B cell (primary cell): ENCODE measurements around the gene TRIM65. TPM values are rescaled to one million over a fixed set of nuclear protein-coding genes. Genes with fewer than 3 reads are reported as not detected.

Experiments
- ATAC-seq: fragments of 200-7000 bp; cut with Tn5 transposase; one replicate; pipeline ENCODE4 v1.10.0; 2021; ENCODE audit warnings: low read depth, mild to moderate bottlenecking, moderate number of reproducible peaks, moderate library complexity
- CTCF ChIA-PET: fragments of 350-600 bp; sonication (Branson Sonifier 250); formaldehyde crosslinking; loops from one replicate; lab custom pipeline; 2021; ENCODE audit warnings: antibody characterized with exemption, inconsistent platforms; lab: Charles Lee
- POLR2A ChIA-PET: fragments of 350-600 bp; sonication (Branson Sonifier 250); formaldehyde crosslinking; loops from one replicate; lab custom pipeline; 2021; ENCODE audit warnings: antibody characterized with exemption; lab: Charles Lee
- DNase-seq: peaks from one replicate; pipeline ENCODE4 v3.0.0; 2013
- H2AFZ ChIP-seq: 2 replicates; pipeline ENCODE4 v1.6.1; 2012; ENCODE audit warnings: mild to moderate bottlenecking, low read depth, low read length; ENCODE audit not compliant: insufficient read depth, poor library complexity, severe bottlenecking
- H3K27ac ChIP-seq, 2 donors: 1 replicate in 1 of 2; 2 replicates in 1 of 2; pipeline ENCODE4 v1.5.1; 2012 to 2013; ENCODE audit warnings: low read length in 2 of 2, mild to moderate bottlenecking in 2 of 2, moderate library complexity in 1 of 2
- H3K27me3 ChIP-seq, 4 experiments: fragments of 200-600 bp in 1 of 4; sonication (generic) in 1 of 4; replicated peaks in 1 of 4; 1 replicate in 2 of 4; 2 replicates in 2 of 4; pipeline versions ENCODE4 v1.6.1 to v1.7.0; 2013 to 2016; ENCODE audit warnings: low read length in 3 of 4, mild to moderate bottlenecking in 2 of 4, mixed read lengths in 1 of 4, moderate library complexity in 1 of 4; ENCODE audit not compliant: insufficient read depth in 4 of 4, control insufficient read depth in 3 of 4; ENCODE audit errors: control extremely low read depth in 1 of 4
- H3K36me3 ChIP-seq, 2 experiments: replicated peaks in 1 of 2; 1 replicate in 1 of 2; 2 replicates in 1 of 2; pipeline versions ENCODE4 v1.6.1 to v1.7.1; 2013; ENCODE audit warnings: low read length in 1 of 2; ENCODE audit not compliant: insufficient read depth in 2 of 2, control insufficient read depth in 1 of 2; ENCODE audit errors: control extremely low read depth in 1 of 2, extremely low read depth in 1 of 2
- H3K4me1 ChIP-seq, 2 donors: fragments of 200-600 bp in 1 of 2; sonication (generic) in 1 of 2; 1 replicate in 1 of 2; 2 replicates in 1 of 2; pipeline versions ENCODE4 v1.5.1 to v1.6.1; 2013 to 2017; ENCODE audit warnings: low read length in 2 of 2; ENCODE audit not compliant: control insufficient read depth in 2 of 2, insufficient read depth in 2 of 2
- H3K4me2 ChIP-seq: replicated peaks from 2 replicates; pipeline ENCODE3; 2012; ENCODE audit warnings: mild to moderate bottlenecking, low read depth, low read length; ENCODE audit not compliant: poor library complexity, severe bottlenecking
- H3K4me3 ChIP-seq, 5 experiments: fragments of 200-600 bp in 1 of 5; sonication (generic) in 1 of 5; 1 replicate in 3 of 5; 2 replicates in 2 of 5; pipeline versions ENCODE4 v1.5.1 to v1.7.0; 2011 to 2016; ENCODE audit warnings: low read length in 4 of 5, mild to moderate bottlenecking in 4 of 5, low read depth in 2 of 5, control low read depth in 1 of 5, moderate library complexity in 1 of 5; ENCODE audit not compliant: insufficient read depth in 1 of 5; ENCODE audit errors: control extremely low read depth in 1 of 5, extremely low read depth in 1 of 5
- H3K79me2 ChIP-seq: fragments of 200-600 bp; sonication (generic); one replicate; pipeline ENCODE4 v1.6.0; 2016; ENCODE audit warnings: low read length; ENCODE audit not compliant: control insufficient read depth, insufficient read depth
- H3K9ac ChIP-seq: fragments of 200-600 bp; sonication (generic); 2 replicates; pipeline ENCODE4 v1.6.1; 2017; ENCODE audit warnings: mild to moderate bottlenecking, low read length, moderate library complexity
- H3K9me3 ChIP-seq, 3 donors: one replicate each; pipeline versions ENCODE4 v1.6.1 to v1.7.1; 2013; ENCODE audit warnings: low read length in 2 of 3; ENCODE audit not compliant: control insufficient read depth in 2 of 3, insufficient read depth in 1 of 3; ENCODE audit errors: control extremely low read depth in 1 of 3
- H4K20me1 ChIP-seq: 2 replicates; pipeline ENCODE4 v1.6.0; 2012; ENCODE audit warnings: mild to moderate bottlenecking, low read length; ENCODE audit not compliant: insufficient read depth, control insufficient read depth, poor library complexity, severe bottlenecking
- H3K27ac Mint-ChIP-seq: one replicate; pipeline ENCODE4 v1.8.0; 2021; ENCODE audit warnings: mixed read lengths
- H3K27me3 Mint-ChIP-seq: one replicate; pipeline ENCODE4 v1.8.0; 2021; ENCODE audit warnings: mixed read lengths
- H3K4me1 Mint-ChIP-seq: one replicate; pipeline ENCODE4 v1.8.0; 2021; ENCODE audit warnings: mixed read lengths
- H3K4me3 Mint-ChIP-seq: one replicate; pipeline ENCODE4 v1.8.0; 2021; ENCODE audit warnings: mixed read lengths
- H3K9me3 Mint-ChIP-seq: one replicate; pipeline ENCODE4 v1.8.0; 2022; ENCODE audit warnings: mixed read lengths; ENCODE audit not compliant: insufficient read depth
- EZH2 ChIP-seq: IDR thresholded peaks from 2 replicates; pipeline ENCODE4 v1.6.1; 2012; ENCODE audit warnings: borderline replicate concordance, low read depth, mild to moderate bottlenecking, moderate library complexity, low read length; ENCODE audit not compliant: insufficient read depth, poor library complexity, severe bottlenecking
- WGBS: methylation state at CpG from one replicate; pipeline ENCODE4 v1.1.5; 2013; ENCODE audit warnings: missing lambda C conversion rate; ENCODE audit not compliant: insufficient coverage; 5-methylcytosine and 5-hydroxymethylcytosine counted together
- intact Hi-C: fragments of 100-400 bp; cut with micrococcal nuclease; formaldehyde crosslinking; loops from one replicate; pipeline ENCODE4 v1.10.0; 2022
- polyA plus RNA-seq: library from polyadenylated mRNA; depleted of rRNA; stranded (reverse); fragments of >200 nt; gene quantifications from 2 replicates; pipeline ENCODE4 v1.2.3, GENCODE V29; 2012
- total RNA-seq, 2 donors: library from RNA; stranded (reverse); fragments of 120-200 nt in 1 of 2; gene quantifications; 1 replicate in 1 of 2; 2 replicates in 1 of 2; pipeline versions ENCODE4 v1.2.3 to v1.2.4, GENCODE V29; 2013 to 2022
- TF ChIP-seq, protein P1 (sequence below): fragments of 200-600 bp; IDR thresholded peaks from one replicate; pipeline ENCODE4 v1.8.0; 2022; ENCODE audit warnings: antibody characterized with exemption, mild to moderate bottlenecking

Gene TRIM65
- total and polyA plus RNA-seq, 2 donors (not counting 1 experiment from before 2014, with no cell fraction given), result 16.8 to 40.7 TPM

DNA sequence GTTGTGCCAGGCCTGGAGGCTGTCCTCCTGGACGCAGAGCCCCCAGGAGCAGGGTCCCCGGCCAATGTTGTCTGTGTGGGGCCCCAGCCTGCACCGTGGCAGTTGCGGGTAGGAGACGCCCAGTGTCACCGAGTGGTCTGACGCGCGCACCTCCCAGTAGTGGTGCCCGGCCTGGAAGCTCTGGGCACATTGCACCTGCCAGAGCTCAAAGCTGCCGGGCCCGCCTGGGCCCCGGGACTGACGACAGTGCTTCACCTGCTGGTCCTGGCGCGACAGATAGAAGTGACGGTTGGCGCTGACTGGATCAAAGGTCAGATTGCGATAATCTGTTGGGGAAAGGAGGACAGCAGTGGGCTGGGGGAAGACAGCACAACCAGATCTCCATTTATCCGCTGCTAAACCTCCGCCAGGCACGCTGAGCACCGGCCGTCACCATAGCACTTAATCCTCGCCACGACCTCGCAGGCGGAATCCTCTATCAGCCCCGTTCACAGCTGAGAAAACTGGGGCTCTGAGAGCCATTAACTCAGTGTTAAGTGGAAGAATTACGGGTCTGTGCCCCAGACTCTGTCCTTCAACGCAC, 5.6 kb downstream of the TRIM65 start:
- Mint-ChIP-seq H3K27ac (no peak overlapping the region), H3K9me3 (no peaks in the 10 kb centered on the region), H3K27me3 (no peaks in the 10 kb centered on the region), H3K4me1 (peaks cover 20% of the 10 kb centered on the region), H3K4me3 (no peak overlapping the region)
- peaks cover 12 to 14% of the 10 kb centered on the region in 2 donors for H3K4me1 ChIP-seq
- ChIA-PET CTCF (no interaction called here), POLR2A (no interaction called here)
- H3K79me2 ChIP-seq, result peaks cover 24% of the 10 kb centered on the region
- H3K36me3 ChIP-seq, result peaks cover 2 to 8% of the 10 kb centered on the region in 2 experiments
- 97% methylated on average over 31 of the region's 31 CpGs for WGBS
- H3K9me3 ChIP-seq, result no peaks in the 10 kb centered on the region
- DNase-seq (no peak), ATAC-seq (no peak)
- H3K27ac ChIP-seq, result no peak overlapping the region
- H3K27me3 ChIP-seq, result no peaks in the 10 kb centered on the region
- intact Hi-C loops, result no loop called here
- H2AFZ ChIP-seq, result no peak overlapping the region
- TF ChIP-seq, protein P1, sequence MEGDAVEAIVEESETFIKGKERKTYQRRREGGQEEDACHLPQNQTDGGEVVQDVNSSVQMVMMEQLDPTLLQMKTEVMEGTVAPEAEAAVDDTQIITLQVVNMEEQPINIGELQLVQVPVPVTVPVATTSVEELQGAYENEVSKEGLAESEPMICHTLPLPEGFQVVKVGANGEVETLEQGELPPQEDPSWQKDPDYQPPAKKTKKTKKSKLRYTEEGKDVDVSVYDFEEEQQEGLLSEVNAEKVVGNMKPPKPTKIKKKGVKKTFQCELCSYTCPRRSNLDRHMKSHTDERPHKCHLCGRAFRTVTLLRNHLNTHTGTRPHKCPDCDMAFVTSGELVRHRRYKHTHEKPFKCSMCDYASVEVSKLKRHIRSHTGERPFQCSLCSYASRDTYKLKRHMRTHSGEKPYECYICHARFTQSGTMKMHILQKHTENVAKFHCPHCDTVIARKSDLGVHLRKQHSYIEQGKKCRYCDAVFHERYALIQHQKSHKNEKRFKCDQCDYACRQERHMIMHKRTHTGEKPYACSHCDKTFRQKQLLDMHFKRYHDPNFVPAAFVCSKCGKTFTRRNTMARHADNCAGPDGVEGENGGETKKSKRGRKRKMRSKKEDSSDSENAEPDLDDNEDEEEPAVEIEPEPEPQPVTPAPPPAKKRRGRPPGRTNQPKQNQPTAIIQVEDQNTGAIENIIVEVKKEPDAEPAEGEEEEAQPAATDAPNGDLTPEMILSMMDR, result no peak
- no peak for TF ChIP-seq EZH2
- H3K4me3 ChIP-seq, result no peak overlapping the region
- H3K9ac ChIP-seq, result no peak overlapping the region
- peaks cover 28% of the 10 kb centered on the region for H4K20me1 ChIP-seq
- no peak overlapping the region for H3K4me2 ChIP-seq

- no peak overlapping the region for H3K4me3 Mint-ChIP-seq
- DNase-seq, result no peak
- Histone ChIP-seq H3K4me3 (no peak overlapping the region), H3K4me1 (no peaks in the 10 kb centered on the region), H3K4me2 (no peak overlapping the region), H3K79me2 (peaks cover 9% of the 10 kb centered on the region), H3K9ac (no peak overlapping the region), H4K20me1 (peaks cover 13% of the 10 kb centered on the region), H3K27ac (no peak overlapping the region), H3K9me3 (no peaks in the 10 kb centered on the region), H3K36me3 (peaks cover 2 to 8% of the 10 kb centered on the region in 2 experiments), H2AFZ (no peak overlapping the region), H3K27me3 (no peaks in the 10 kb centered on the region)
- ATAC-seq, result no peak
- intact Hi-C loops, result no loop called here
- no peaks in the 10 kb centered on the region for H3K27me3 Mint-ChIP-seq
- H3K9me3 Mint-ChIP-seq, result no peaks in the 10 kb centered on the region
- no peak overlapping the region for H3K27ac Mint-ChIP-seq
- ChIA-PET CTCF (interaction anchor here (0.7 to 1.4 kb wide), 3 partner anchors 8 to 12 kb away, joined by 4 to 6 read pairs (median 5); partner anchors contain the start of genes TRIM47 and TRIM65), POLR2A (interaction anchor here (0.6 kb wide), 1 partner anchor 350 kb away, joined by 7 read pairs; no protein-coding TSS in a partner anchor)
- peaks cover 8% of the 10 kb centered on the region for H3K4me1 Mint-ChIP-seq
- TF ChIP-seq EZH2, result no peak
- TF ChIP-seq, protein P1, result no peak
- 69% methylated on average over 2 of the region's 6 CpGs for WGBS
Observed at GRCh38 chr17:75889454-75889853, 7.3 kb downstream of the TRIM65 start.
